ENCODE data around the gene SAXO1.
"Not testable (repeated sequence)": the region's sequence is repeated elsewhere in the genome, so short reads cannot be mapped to it uniquely, and the experiment has no call there.

The SAXO1 gene

GRCh38 chr9:19033015-19033414 lies at the start of gene SAXO1:
TSS of gene SAXO1 (minus strand) at chr9:19033209. CDS start at chr9:19032908, 301 bp downstream.
- DNase-seq = no peak

- no peak for DNase-seq
These were observed 41.8 kb upstream of the SAXO1 start for GRCh38 chr9:19074836-19075235.

GRCh38 chr9:19074229-19074628 lies 41.2 kb upstream of the SAXO1 start:
- no peak for DNase-seq

GRCh38 chr9:19057033-19057432 lies 24.0 kb upstream of the SAXO1 start:
- DNase-seq = no peak

GRCh38 chr9:19050637-19051591 lies 17.9 kb upstream of the SAXO1 start:
- DNase-seq = no peak

GRCh38 chr9:19049917-19050636 lies 17.1 kb upstream of the SAXO1 start:
- no peak for DNase-seq

- peak; percentile 72 for DNase-seq
These were observed 16.2 kb upstream of the SAXO1 start, which contains the start of gene RRAGA for GRCh38 chr9:19048966-19049916. TSS of gene RRAGA (plus strand) at chr9:19049427. CDS start at chr9:19049660, 233 bp downstream.

- no peak for DNase-seq
These were observed 3.6 kb upstream of the SAXO1 start for GRCh38 chr9:19036611-19037010.

GRCh38 chr9:19032406-19032805 lies 603 bp downstream of the SAXO1 start:
- DNase-seq = no peak

- DNase-seq = no peak
These were observed 2.1 kb downstream of the SAXO1 start for GRCh38 chr9:19030899-19031298.

- DNase-seq = no peak
These were observed 4.1 kb downstream of the SAXO1 start for GRCh38 chr9:19028835-19029451.

GRCh38 chr9:19027825-19028224 lies 5.2 kb downstream of the SAXO1 start:
- DNase-seq = no peak

- no peak for DNase-seq
These were observed 6.6 kb downstream of the SAXO1 start for GRCh38 chr9:19026375-19026774.

GRCh38 chr9:19023078-19023477 lies 9.9 kb downstream of the SAXO1 start:
- DNase-seq = no peak

- no peak for DNase-seq
These were observed 10.8 kb downstream of the SAXO1 start for GRCh38 chr9:19022206-19022605.

- DNase-seq = not testable (repeated sequence)
These were observed 11.4 kb downstream of the SAXO1 start for GRCh38 chr9:19021649-19022048.

- no peak for DNase-seq
These were observed 12.0 kb downstream of the SAXO1 start for GRCh38 chr9:19020886-19021455.

- DNase-seq = no peak
These were observed 14.8 kb downstream of the SAXO1 start for GRCh38 chr9:19018201-19018600.

- no peak for DNase-seq
These were observed 23.5 kb downstream of the SAXO1 start for GRCh38 chr9:19009391-19009965.

- no peak for DNase-seq
These were observed 32.9 kb downstream of the SAXO1 start for GRCh38 chr9:19000133-19000532.

- DNase-seq = no peak
These were observed 33.7 kb downstream of the SAXO1 start for GRCh38 chr9:18999173-18999785.
